Activated CD4-positive, alpha-beta T cell treated with anti-CD3 and anti-CD28 coated beads, Interleukin-2, amount 50 U/mL, for 16 hours (primary cell): ENCODE measurements around the gene GRID1.

Experiments used
- DNase-seq: peaks from one replicate; pipeline ENCODE4 v3.0.0-alpha.2; 2020

GRID1 gene

DNA sequence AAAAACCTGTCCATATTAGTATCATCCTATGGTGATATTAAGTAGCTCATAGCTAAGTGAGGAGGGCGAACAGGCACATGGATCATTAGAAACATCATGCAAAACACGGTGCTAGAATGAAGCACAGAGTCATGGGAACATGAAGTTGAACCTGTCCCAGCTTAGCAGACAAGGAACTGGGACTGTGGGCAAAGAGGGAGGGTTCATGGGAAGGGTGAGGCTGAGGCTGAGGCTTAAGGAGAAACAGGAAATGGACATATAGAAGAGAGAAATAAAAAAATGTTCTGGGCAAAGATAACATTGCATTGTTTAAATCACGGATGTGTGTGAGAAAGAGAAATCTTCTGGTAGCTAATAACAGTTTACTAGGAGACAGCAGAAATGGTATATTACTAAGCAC lies 708.1 kb downstream of the GRID1 start:
- DNase-seq = no peak

DNA sequence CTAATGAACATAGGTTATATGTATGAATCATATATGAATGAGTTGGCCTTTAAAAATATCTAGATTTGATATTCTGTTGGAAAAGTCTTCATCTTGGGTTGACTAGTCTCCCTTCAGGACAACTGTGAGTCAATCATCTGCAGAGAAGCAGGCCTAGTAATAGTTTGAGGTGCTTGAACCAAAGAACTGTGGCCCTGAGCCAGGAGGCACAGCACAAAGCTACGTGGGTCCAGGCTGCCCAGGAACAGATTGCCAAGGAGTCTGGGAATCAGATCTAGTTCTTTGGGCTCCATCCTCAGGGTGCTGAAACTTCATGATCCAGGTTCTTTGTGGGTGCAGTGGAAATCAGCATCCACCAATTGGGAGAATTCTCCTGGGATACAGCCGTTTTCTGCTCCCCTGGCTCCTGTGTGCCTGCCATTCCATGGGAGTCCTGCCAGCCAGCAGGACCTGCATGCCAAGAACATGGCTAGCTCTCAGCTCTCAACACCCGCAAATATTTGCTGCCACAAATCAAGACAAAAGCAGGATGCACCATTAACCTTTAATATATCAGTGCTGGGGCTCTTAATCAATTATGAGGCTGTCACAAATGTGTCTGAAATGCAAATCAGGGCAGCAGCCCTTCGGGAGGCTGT lies 709.0 kb downstream of the GRID1 start:
- DNase-seq = no peak

DNA sequence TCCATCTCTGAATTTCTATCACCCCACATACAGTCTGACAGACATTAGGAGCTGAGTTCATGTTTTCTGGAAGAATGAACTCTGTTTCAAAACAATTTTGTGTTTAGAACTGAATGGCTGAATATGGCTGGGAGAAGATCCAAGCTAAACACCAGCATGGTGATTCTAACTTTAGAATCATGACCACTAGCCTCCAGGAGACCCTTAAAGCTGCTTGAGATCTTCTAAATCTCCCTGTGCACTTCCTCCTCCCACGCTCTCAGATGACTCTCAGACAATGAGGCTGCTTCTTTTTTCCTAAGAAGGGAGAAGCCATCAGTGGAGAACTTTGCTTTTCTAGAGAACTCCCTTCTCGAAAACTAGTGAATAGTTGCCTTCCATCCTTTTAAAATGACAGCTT lies 711.2 kb downstream of the GRID1 start:
- no peak for DNase-seq

DNA sequence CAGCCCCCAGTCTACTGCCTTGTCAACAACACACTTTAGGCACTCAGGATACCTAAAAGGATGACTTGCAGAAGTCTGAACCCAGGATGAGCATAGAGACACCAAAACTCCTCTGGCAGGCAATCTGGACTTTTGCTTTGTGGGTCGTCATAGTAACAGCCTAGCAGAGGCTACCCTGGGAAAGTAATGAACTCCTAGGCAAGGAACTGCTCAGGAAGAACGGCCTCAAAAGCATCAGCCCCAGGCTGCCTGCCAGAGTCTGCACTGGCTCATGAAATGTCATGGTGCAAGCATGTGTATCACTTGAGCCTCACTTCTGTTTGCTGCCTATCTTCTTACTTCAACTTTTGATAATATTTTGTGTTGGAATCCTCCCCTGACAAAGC lies 715.1 kb downstream of the GRID1 start:
- no peak for DNase-seq

DNA sequence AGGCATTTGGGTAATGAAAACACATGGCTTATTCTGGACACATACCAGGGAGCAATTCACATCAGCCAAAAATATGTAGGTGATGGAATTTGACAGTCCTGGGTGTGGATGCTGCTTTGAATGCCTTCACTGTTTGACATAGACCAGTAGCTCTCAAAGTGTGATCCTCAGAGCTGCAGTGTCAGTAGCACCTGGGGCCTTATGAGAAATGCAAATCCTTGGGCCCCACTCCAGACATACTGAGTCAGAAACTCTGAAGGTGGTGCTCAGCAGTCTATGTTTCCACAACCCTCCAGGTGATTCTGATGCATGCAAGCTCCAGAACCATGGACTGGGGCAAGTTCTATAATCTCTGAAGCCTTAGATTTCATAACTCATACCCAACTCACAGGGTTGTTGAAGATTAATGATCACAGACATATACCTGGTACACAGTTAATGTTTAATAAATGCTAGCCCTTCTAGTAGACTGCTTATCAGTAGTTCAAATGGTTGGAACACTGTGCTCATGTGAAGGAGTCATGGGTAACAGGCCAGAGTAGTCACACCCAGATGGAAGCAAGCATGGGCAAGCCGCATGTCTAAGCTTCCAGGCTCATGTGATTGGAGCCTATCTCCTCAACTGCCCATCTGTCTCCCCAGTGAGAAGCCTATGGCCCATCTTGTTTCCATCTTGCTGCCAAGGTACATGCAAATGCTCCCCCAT lies 715.7 kb downstream of the GRID1 start:
- no peak for DNase-seq

DNA sequence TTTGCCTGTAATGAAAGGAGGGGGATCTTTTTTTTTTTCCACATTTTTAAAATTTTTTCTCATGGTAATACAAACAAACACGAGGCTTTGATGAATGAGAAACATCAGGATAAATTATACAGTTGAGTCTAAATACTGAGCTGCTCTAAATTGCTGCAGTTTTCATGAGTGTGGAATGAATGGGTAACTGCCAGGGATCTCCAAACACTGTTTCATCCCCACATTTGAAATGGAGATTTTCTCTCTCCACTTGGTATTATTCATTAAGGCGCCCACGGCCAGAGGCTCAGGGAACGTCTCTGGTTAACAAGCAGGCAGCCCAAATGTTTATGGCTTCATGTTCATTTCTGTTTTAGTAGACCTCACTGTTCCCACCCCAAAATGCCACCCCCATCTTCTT lies 717.1 kb downstream of the GRID1 start:
- DNase-seq = no peak

DNA sequence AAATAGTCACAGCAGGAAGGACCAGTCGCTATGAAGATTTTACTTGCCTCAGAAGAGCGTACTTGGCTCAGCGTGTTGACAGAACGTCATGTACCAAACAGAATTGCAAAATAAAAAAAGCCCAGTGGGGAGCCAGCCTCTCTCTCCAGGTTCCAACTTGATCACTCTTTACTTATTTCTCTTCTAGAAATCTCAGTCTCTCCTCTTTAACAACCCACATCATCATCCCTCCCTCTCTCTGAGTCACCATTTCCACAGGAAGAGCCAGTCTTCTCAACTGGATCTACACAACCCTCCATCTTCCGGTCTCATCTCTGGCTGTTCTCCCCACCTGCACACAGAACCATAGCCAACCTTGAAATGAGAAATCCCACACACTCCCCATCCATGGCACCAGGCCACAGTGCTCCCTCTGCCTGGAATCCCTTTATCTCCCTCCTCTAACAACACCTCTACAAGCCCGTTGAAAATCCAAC lies 718.3 kb downstream of the GRID1 start:
- DNase-seq = no peak

DNA sequence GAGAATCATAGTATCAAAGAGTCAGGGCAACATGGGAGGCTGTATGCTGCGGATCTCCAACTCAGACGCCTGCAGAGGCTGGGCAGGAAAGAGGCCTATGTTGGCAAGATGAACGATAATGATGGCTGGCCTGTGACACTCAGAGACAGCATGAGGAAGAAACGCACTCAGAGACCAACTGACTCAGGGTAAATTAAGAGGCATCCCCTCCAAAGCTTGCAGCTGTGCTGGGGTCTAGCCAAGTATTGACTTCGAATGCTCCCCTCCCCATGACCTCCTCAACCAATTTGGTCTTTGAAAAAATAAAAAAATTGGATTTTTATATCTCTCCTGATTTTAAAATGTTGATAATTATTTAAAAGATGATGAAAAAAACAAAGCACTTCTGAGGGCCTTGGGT lies 718.9 kb downstream of the GRID1 start:
- DNase-seq = no peak

DNA sequence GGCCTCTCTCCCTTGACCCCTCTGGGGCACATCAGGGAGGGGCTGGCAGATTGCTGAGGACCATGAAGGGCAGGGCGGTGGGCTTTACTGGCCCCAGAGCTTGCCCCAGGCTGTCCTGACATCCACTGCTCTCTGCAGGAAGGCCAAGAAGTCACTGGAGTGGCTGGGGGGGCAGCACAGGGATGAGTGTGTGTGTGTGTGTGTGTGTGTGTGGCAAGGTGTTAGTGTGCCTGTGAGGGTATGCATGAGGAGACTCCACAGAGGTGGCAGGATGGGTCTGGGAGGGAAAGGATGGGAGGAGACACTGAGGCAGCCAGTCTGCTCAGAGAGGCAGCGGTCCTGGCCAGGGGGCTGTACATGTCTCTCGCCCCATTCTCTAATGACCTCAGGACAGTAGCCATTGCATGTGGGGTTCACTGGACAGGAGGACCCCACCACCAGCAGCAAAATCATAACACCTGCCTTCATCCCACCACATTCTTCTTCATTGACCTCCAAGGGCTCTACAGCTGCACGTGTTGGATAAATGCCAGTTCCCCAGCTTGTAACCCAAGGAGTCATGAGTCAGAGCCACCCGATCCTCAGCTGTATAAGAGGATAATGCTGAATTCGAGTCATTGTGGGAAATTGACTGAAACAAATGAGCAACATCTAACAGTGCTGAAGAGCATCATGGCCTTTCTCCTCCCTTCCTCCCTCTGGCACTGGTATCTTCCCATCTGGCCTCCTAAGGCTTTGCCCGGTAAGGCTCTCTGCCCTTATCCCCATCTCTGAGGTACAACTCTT lies 720.5 kb downstream of the GRID1 start:
- DNase-seq = no peak

DNA sequence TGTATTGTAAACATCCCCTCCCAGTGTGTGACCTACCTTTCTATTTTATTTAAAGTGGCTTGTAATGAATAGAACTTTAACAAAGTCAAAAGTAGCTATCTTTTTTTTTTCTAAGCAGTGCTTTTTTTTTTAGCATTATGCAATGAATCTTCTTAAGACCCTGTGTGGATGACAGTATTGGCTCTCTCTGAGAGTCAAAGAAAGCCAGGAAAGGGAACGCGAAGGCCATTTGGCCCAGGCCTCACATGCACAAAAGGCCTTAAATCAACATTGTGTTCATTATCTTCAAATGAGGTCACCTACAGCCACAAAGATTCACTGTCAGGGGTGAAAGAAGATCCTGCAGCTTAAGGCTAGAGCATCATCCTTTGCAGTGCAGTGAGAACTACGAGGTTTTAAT lies 721.5 kb downstream of the GRID1 start:
- DNase-seq = no peak

DNA sequence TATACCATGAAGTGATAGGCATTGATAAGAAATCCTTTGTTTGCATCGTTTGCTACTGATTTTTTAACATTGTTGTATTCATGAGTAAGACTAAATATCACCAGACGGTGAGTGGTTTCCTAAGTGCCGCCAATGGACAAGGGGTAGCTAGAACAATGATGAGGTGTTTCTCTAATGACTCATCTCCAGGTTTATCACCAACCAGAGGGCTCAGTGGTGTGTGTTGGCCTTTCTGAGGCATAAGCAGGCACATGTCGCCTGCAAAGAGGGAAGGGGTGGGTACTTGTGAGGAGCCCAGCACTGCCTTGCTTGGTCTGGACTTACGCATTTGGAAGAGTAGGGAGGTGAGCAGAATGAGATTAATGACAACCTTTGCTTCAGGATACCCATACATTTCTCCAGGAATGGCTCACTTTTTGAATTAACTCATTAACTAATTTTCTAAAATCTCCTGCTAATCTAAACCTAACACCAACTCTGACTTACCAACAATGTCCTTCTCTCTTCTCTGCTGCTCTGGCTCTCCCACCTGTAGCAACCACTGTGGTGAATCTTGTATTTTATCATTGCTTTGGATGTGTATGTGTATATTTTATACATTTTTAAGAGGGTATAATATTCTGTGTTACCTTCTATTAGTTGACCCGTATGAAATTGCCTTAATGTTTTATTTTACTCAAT lies 722.6 kb downstream of the GRID1 start:
- DNase-seq = no peak

DNA sequence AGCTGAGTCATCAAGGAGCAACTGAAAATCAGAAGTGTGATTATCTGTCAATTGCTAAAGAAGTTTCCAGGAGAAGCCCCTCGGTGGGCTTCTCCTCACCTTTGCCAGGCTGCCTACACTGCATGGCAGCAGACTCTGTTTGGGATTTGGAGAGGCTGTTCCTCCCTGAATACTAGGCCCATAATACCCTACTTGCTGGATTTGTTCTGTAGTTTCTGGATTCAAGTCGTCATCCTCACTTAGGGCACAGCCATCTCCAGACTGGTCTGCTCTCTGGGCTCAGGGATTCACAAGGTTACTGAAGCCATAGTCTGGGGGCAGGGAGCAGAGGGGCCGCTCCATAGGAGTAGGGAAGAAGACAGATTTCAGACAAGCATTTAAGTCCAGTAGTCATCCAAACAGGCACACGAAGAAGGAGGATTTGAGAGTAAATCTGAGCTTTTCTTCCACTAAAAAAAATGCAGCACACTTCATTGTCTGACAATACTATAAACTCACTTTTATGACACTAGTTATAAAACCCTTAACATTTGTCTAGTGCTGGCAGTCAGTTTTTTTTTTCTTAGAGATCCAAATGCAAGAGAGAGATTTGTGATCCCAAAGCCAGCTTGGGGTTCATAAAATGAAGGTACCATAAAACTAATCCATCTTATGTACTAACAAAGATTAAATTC lies 723.3 kb downstream of the GRID1 start:
- no peak for DNase-seq

DNA sequence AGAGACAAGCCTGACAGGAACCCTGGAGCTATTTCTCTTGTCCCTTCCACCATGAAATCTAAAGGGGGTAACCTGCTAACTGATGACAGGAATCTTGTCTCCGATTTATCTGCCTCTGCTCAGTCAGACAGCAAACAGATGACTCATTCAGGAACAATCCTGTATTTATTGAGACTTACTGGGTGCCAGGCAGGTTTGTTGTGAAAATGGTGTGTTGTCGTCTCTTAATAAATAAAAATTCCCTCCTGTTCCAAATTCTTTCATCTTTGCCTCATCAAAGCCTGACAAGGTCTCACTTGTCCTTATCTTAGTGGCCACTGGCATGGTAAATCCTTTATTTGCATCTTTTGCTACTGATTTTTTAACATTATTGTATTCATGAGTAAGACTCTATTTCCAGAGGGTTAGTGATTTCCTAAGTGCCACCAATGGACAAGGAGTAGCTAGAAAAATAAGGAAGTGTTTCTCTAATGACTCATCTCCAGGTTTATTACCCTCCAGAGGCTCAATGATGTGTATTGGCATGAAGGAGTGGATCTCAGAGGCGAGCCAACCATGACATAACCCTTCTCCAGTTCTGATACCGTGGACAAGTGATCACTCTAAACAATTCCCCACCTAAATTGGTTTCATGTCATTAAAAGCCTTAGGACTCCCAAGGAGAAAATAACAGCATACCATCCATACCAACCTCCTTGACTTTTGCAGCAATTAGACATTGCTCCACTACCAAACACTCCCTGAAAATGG lies 724.0 kb downstream of the GRID1 start:
- DNase-seq = no peak

DNA sequence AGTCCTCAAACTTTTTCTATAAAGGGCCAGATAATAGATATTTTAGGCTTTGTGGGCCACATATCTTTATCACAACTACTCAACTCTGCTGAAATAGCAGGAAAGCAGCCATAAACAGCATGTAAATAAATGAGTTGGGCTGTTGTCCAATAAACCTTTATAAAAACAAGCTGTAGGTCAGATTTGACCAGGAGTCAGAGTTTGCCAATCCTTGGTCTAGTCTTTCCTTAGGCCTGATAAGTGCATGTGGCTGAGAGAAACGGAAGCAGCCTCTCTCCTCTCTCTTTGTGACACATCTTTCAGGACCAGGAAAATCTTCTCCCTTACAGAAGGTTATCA lies 724.5 kb downstream of the GRID1 start:
- DNase-seq = no peak

DNA sequence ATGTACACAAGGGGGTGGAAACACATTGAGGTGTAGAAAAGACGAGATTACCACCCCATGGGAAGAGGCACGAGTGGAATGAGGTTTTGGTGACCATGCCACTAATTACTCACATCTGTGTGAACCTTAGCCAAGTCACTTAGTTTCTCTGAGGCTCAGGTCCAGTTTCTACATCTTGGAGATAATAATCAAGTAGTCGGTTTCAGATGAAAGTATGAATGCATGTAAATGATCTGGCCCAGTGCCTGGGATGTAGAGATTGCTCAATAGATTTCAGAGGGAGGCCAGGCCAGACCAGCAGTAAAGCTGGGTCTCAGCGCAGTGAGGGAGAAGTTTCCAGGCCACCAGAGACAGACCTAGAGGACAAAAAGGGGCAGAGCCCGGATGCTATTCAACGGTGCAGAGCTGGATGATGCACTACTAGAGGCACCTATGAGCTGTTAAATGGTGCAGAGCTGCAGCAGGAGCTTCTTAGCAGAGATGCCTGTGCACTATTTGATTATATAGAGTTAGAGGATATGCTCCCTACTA lies 725.1 kb downstream of the GRID1 start:
- DNase-seq = no peak

DNA sequence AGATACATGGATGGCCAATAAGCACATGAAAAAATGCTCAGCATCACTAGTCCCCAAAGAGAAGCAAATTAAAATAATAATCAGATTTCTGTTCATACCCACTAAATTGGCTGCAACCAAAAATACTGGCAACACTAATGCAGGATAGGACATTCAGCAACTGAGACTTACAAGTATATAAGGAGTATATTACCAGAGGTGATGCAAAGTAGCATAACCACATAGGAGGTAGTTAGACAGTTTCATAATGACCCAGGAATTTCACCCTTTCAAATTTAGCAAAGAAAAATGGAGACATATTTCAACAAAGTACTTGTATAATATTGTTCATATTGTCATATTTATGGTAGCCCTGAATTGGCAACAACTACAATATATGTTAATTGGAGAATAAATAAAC lies 727.8 kb downstream of the GRID1 start:
- DNase-seq = no peak

DNA sequence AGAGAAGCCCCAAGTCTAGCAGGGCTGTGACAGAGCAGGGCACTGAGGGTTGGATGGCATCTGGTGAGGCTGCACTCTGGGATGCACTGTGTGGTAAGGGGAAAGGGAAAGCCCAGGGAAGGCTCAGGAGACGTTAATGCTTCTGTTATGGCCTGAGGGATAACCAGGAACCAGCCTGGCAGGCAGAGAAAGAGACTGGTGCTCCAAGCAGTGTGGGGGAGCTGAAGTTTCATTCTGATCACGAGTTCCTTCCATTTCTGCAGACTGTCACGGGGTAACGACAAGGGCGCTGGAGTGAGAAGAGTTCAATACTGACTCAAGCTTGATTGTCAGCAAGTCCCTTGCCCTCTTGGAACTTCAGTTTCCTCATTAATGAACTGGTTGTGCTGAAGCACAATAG lies 730.9 kb downstream of the GRID1 start:
- no peak for DNase-seq

DNA sequence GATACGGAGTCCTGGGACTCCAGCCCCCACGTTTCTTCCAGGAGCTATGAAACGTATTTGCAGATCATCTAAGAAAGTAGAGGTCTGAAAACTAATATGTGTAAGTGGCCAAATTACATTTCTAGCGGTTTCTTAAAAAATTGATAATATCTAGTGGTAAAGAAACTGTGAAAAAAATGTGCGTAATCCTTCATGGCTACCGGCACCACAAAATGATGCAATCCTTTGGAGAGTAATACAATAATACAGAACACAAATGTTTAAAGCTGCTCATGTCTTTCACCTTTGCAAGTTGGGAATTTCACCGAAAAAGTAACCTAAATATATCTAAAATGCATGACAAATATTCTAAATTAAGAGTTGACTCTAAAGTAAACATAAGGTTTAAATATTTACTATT lies 742.1 kb downstream of the GRID1 start:
- no peak for DNase-seq

DNA sequence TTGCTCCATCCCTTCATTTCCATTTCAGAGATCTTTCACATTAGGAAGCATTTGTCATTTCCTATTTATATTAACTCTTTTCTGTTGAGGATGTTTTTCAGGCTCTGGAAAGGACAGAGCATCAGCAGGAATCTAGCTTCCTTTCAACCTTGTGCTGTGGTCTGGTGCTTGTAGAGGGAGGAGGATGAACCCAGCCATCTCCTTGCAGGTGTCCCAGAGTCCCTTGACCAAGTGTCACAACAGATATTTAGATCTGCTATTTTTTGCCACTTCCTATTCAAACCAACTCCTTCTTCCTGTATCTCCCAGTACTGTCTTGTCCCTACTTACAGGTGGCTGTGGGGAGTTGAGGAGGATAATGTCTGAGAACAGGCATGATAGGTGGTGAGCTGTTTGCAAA lies 742.8 kb downstream of the GRID1 start:
- DNase-seq = no peak

DNA sequence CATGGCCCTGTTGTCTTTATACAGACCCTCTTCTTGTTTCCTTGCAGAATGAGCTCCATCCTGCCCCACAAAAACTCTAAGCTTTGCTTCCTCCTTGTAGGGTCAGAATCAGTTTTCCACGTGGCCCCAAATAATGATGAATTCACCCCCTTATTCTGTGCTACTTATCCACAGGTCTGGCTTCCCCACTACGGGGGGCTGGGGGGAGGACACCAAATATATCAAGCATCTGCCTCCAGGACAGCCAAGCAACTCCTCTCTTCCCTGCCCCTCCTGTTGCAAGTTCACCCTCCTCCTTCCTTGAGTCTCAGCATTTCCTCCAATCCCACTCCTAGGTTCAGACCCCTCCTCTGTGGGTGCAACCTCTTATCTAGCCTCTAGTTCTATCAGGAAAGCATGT lies 743.3 kb downstream of the GRID1 start:
- no peak for DNase-seq

DNA sequence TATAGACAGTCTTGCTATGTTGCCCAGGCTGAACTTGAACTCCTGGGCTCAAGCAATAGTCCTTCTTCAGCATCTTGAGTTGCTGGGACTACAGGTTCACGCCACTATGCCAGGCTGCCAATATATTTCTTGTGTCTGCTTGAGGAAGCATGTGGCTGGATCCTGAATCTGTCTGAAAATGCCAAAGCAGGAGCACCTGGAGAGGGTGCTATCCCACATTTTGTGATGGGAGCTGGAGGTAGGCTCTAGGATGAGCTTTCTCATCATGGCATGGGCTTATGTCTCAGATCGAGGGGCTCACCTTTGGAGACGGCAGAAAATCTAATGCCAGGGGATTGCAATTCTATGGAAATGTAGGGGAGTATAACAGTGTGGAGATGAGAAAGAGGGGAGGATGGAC lies 744.2 kb downstream of the GRID1 start:
- DNase-seq = no peak

DNA sequence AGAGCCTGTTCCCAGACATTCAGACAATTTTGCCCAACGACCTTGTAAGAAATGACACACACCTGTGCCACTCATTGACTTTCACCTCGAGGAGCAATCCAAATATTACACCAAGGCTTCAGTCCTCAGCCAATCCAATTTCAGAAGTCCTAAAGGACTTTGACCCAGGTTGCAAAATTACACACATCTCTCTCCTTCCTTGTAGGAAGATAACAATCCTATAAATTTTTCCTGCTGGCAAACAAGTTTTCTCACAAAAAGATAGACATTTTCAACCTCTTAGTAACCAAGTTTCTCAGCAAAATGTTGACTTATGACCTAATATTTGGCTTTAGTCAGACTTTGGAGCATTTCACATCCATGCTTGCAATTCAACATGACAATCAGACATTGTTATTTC lies 745.0 kb downstream of the GRID1 start:
- DNase-seq = no peak
